OCI-LY1 (cell line): ENCODE measurements around the gene WDFY2.

ENCODE experiments used
- CTCF ChIP-seq: fragments of 200-600 bp; sonication (generic), shearing (Covaris generic); IDR thresholded peaks from 2 replicates; pipeline ENCODE4 v1.5.1; 2017; ENCODE audit warnings: mild to moderate bottlenecking, antibody characterized with exemption, low read length, moderate library complexity, mixed read lengths
- EZH2 ChIP-seq: fragments of 200-600 bp; sonication (generic), shearing (Covaris generic); IDR thresholded peaks from 2 replicates; pipeline ENCODE4 v1.8.0; 2017; ENCODE audit warnings: borderline replicate concordance, mixed run types, mild to moderate bottlenecking, antibody characterized with exemption, low read length, moderate library complexity, mixed read lengths

DNA sequence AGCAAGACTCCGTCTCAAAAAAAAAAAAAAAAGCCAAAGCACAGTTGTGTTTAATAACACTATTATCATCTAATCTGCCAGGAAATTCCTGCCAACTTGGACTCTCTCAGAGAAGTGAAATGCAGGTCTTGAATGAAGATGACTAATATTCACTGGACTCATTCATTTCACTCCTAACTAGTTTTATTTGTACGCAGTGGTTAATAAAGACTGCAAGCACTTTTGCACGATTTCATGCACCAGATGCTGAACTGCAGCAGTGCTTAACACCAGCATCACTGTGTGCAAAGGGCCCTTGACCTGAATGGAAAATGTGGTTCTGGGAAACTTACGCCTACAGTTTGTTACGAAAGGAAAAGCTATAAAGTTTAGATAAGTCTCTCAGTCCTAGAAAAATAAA is 156.4 kb downstream of the WDFY2 start:
- TF ChIP-seq EZH2 (no peak), CTCF (no peak)
